GM18873 (cell line): ENCODE results near the gene TLCD3A.
"Not testable (repeated sequence)": the region's sequence is repeated elsewhere in the genome, so short reads cannot be mapped to it uniquely, and the experiment has no call there.

ENCODE experiments used
- ATAC-seq: cut with Tn5 transposase; IDR thresholded peaks from one replicate; pipeline ENCODE4 v1.9.1; 2021; ENCODE audit warnings: mild to moderate bottlenecking, moderate library complexity, moderate number of reproducible peaks; ENCODE audit not compliant: unreplicated experiment, low FRiP score

The TLCD3A gene

DNA sequence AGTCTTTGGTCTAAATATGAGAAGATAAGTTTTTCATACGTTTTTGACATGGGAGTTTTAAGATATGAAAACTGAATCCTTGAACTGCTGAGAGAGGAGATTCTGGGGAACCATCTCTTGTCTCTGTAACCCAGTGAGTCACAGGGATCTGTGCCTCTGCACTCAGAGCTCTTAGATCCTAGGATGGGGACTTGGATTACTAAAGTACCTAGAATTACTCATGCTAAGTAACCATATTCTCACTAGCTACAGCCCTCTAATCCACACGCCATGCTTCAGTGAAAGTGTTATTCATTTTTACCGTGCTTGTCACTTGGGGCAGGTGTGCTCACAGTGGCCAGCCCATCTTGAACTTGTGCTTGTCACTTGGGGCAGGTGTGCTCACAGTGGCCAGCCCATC lies 51.7 kb downstream of the TLCD3A start:
- no peak for ATAC-seq

DNA sequence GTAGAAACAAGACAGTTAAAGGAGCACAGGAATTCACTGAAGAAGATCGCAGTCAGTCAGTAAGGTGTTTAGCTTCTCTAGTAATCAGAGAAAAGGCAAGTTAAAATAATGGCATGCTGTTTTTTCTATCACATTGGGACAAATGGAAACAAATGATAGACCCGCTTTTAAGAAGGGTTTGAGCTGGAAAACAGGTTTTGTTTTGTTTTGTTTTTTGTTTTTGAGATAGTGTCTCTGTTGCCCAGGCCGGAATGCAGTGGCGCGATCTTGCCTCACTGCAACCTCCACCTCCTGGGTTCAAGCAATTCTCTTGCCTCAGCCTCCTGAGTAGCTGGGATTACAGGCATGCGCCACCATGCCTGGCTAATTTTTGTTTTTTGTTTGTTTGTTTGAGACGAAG lies 53.5 kb downstream of the TLCD3A start:
- ATAC-seq, result not testable (repeated sequence)

DNA sequence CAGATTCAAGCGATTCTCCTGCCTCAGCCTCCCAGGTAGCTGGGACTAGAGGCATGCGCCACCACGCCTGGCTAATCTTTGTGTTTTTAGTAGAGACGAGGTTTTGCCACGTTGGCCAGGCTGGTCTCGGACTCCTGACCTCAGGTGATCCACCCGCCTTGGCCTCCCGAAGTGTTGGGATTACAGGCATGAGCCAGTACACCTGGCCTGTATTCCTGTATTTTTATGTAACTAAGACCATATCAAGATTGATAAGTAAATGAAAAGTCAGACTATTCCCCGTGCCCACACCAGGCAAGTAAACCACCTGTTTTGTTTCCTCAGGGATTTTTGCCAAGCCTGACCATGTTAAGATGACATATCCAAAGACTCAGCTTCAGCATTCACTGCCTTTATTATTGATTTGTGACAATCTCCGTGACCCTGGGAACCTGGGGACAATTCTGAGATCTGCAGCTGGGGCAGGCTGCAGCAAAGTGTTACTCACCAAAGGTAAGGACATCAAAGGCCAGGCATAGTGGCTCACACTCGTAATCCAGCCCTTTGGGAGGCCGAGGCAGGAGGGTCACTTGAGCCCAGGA lies 55.3 kb downstream of the TLCD3A start:
- no peak for ATAC-seq

DNA sequence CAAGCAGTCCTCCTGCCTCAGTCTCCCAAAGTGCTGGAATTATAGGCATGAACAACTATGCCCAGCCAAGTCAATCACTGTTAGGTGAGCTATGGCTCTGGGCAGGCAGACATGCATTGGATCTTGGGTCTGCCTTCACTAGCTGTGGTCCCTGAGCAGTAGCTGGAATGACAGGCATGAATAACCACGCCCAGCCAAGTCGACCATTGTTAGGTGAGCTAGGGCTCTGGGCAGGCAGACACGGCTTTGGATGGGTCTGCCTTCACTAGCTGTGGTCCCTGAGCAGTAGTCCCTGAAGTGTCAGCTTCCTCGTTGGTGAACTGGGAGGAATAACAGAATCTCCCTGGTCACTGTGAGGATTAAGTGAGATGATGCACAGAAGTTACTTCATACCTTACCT lies 56.2 kb downstream of the TLCD3A start:
- no peak for ATAC-seq

DNA sequence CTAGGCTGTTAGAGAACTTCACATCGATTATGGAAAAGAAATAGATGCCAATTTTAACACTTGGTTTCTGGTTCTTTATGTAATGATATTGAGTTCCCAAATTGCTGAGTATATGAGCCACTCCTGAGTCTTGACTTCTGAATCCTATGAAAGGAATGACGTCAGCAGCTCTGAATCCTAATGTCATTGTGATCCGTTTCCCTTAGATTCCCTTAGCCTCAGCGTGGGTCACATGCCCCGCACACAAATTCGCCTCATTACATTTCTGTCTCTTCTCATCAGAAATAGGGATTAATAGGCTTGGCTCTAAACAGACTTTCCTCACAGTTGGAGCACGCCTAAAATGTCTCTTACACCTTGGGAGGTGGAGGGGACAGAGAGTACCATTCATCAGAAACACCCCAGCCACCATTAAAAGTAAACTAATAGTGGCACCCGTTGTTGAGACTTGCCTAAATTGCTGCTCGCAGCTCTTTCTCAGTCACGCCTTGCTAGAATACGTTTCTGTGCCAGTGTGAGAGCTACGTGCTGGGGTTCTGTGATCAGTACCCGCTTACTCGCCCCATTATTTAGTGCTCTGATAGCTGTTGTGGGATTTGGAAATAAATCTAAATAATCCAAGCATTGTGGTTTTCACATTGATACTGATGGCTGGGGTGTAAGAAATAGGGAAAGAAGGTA lies 56.9 kb downstream of the TLCD3A start:
- no peak for ATAC-seq

DNA sequence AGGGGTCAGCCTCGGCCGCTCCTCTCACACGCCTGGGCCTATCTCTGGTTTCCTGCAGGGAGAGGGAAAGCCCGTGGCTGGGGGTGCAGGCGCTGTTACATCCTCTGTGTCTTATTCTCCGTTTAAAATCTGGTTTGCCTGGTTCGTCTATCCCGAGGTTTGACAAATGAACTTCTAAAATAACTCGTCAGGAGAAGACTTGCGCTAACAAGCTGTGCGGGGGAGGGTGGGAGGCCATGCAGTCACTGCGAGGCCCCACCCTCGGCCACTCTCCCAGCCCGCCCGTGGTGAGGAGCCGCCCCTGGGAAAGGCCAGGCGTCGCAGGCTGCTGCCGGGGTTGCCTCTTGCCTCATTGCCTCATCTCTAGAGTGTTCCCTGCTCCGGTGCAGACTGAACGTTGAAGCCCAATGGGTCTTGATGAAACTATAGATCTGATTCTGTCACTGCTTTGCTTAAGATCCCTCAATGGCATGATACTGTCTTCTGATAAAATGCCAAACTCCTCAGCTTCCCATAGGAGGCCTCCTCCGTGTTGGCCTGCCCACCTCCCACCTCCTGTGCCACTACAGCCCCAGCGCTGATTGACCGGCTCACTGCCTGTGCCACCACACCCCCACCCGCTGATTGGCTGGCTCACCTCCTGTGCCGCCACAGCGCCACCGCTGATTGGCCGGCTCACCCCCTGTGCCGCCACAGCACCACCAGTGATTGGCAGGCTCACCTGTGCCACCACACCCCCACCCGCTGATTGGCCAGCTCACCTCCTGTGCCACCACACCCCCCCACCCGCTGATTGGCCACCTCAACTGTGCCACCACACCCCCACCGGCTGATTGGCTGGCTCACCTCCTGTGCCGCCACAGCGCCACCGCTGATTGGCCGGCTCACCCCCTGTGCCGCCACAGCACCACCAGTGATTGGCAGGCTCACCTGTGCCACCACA lies 57.8 kb downstream of the TLCD3A start:
- not testable (repeated sequence) for ATAC-seq

DNA sequence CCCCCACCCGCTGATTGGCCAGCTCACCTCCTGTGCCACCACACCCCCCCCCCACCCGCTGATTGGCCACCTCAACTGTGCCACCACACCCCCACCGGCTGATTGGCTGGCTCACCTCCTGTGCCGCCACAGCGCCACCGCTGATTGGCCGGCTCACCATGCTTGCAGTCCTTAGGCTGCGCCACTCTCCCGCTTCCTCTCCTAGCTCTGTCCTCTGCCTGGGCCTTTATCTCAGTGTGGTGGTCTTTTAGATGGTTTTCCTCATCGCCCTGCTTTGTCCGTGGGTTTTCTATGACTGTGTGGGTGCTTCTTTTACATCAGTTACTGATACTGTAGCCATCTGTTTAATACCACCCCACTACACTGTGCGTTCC lies 58.5 kb downstream of the TLCD3A start:
- not testable (repeated sequence) for ATAC-seq

DNA sequence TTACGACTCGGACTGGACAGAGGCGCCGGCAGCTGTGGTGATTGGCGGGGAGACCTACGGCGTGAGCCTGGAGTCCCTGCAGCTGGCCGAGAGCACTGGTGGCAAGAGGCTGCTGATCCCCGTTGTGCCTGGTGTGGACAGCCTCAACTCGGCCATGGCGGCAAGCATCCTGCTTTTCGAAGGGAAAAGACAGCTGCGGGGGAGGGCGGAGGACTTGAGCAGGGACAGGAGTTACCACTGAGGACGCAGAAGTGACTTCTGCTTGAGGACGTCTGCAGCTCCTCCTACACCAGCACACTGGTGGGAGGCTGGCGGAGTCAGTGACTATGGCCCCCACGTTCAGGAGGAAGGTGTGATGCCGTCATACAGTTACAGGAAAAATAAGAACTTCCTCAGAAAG lies 59.4 kb downstream of the TLCD3A start:
- ATAC-seq, result no peak

DNA sequence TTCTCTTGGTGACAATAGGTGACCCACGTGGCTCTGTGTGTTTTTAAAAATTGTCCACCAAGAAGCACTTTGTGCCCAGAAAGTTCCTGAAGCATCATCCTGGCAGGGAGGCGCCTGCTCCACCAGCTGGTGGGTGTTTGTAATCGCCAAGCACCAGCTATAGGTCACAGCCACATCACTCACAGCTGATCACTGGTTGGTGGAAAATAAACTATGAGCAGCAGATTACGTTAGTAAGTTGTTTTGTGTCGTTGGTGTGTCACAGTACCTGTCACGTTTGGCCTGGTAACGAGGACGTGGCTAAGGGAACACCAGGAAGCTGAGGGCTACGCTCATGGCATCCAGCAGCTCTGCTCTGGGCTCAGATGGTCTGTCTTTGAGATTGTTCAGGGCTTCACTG lies 59.9 kb downstream of the TLCD3A start:
- ATAC-seq, result no peak
